ENCODE data around the gene THEMIS.

GRCh38 chr6:127695108-127695507 lies 205.8 kb downstream of the THEMIS start:
- TF ChIP-seq CTCF (conservative IDR thresholded peaks at IDR 0.05; ENCODE audit: low read depth, low read length) (no peak), RCOR1 (IDR thresholded peaks at IDR 0.05; ENCODE audit: insufficient replicate concordance, low read length) (no peak), MXI1 (IDR thresholded peaks at IDR 0.05; ENCODE audit: borderline replicate concordance, low read depth, low read length) (no peak), USF2 (IDR thresholded peaks at IDR 0.05; ENCODE audit: low read depth, low read length) (no peak), POLR2A (IDR thresholded peaks at IDR 0.05; ENCODE audit: low read depth, low read length) (no peak), FOS (IDR thresholded peaks at IDR 0.05; ENCODE audit: low read depth, low read length) (no peak), RAD21 (IDR thresholded peaks at IDR 0.05; ENCODE audit: low read length) (no peak), MAFK (IDR thresholded peaks at IDR 0.05; ENCODE audit: low read depth, low read length) (no peak), CHD1 (IDR thresholded peaks at IDR 0.05; ENCODE audit: low read depth, low read length) (no peak), ELK1 (IDR thresholded peaks at IDR 0.05; ENCODE audit: borderline replicate concordance, low read depth, low read length) (no peak), BHLHE40 (IDR thresholded peaks at IDR 0.05; ENCODE audit: low read depth, low read length) (no peak), CEBPB (IDR thresholded peaks at IDR 0.05; ENCODE audit: low read depth, low read length) (no peak), RFX5 (IDR thresholded peaks at IDR 0.05; ENCODE audit: low read depth, low read length) (no peak), MAZ (IDR thresholded peaks at IDR 0.05; ENCODE audit: borderline replicate concordance, low read depth, low read length) (no peak)

Measured in IMR-90 (cell line).